Rectal smooth muscle tissue (tissue), 1 donor: Measurements from ENCODE around the gene GARS1.
A peak's percentile ranks its signal among the peaks of the same experiment; 100 is the strongest.

Experiments
- H3K27ac ChIP-seq: one replicate; pipeline ENCODE4 v1.7.0; 2013; ENCODE audit warnings: low read depth, low read length, inconsistent platforms
- H3K27me3 ChIP-seq: one replicate; pipeline ENCODE4 v1.7.0; 2013; ENCODE audit warnings: low read length; ENCODE audit not compliant: control insufficient read depth, insufficient read depth
- H3K36me3 ChIP-seq: one replicate; pipeline ENCODE4 v1.7.0; 2013; ENCODE audit warnings: low read length; ENCODE audit not compliant: control insufficient read depth, insufficient read depth
- H3K4me1 ChIP-seq: one replicate; pipeline ENCODE4 v1.7.0; 2013; ENCODE audit warnings: low read length; ENCODE audit not compliant: control insufficient read depth, insufficient read depth
- H3K4me3 ChIP-seq: one replicate; pipeline ENCODE4 v1.7.0; 2013; ENCODE audit warnings: low read length
- H3K9ac ChIP-seq: one replicate; pipeline ENCODE4 v1.7.0; 2013; ENCODE audit warnings: low read length

Gene GARS1

DNA sequence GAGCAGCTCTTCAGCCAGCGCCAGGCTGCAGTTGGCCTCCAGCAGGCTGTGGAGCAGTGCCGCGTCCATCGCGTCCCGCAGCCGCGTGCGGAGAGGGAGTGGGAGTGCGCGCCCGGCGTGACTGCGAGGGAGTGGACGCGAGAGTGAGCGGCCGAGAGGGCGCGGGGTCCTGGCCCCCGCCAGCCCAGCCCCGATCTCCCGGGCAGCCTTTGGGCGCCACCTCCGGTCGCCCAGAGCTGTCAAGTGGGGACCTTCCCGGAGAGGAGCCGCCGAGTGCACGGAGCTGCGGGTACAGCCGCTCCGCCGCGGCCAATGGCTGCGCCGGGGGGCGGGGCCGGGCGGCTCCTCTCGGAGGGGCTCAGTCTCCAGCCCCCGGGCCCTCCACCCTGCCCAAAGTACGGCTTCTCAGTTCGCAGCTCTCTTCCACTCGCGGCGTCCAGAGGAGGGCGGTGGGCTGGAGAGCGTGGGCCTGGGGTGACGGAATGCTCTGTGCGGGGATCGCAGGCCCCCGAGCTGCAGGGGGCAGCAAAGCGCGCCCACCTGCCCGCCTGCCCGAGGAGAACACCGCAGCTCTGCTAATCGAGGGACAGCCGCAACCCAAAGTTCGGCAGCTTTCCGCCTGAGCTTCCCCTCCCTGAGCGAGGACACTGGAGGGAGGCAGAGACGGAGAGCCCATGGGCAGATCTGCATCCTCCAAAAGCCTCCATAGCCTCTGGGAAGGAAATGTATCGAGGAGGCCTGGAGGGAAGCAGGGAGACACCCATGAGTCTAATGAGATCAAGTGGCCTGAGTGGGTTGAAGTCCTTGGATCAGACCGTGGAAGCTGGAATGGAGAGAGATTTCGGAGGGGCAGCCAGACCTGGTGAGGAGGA lies 87.8 kb downstream of the GARS1 start, which contains the start of gene CRHR2:
TSS of gene CRHR2 (minus strand) at position 245 of the 872 bp plus-strand sequence. CDS start at position 69, 176 bp downstream.
- H3K27ac ChIP-seq = no peak within 1 kb of the TSS
- H3K9ac ChIP-seq = no peak within 1 kb of the TSS
- H3K4me3 ChIP-seq = peak within 1 kb of the TSS; percentile 50
- H3K36me3 ChIP-seq = no peaks in the 10 kb centered on the region
- H3K4me1 ChIP-seq = peaks cover 3% of the 10 kb centered on the region
- H3K27me3 ChIP-seq = peaks cover 29% of the 10 kb centered on the region

DNA sequence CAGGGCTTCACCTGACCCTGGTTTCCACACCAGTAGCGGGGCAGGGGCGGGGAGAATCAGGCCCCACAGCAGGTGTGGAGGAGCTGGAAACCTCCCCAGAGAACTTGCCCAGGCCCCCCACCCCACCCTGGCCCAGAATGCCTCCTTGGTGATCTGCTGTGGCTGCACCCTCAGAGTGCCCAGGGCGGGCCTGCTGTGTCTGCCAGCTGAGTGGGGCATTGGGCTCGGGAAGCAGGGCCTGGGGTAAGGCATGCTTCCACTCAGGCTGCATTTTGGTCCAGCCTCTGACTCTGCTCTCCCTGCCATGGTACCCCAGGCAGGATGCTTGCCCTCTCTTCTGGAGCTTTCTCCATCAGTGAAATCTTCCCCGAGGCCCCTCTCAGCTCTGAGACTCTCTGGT lies 88.6 kb downstream of the GARS1 start:
- no peak overlapping the region for H3K9ac ChIP-seq
- H3K4me3 ChIP-seq = no peak overlapping the region
- H3K27me3 ChIP-seq = peaks cover 29% of the 10 kb centered on the region
- peaks cover 3% of the 10 kb centered on the region for H3K4me1 ChIP-seq
- H3K36me3 ChIP-seq = no peaks in the 10 kb centered on the region
- H3K27ac ChIP-seq = no peak overlapping the region
